ENCODE data around the gene PTPRQ. TPM values are rescaled to one million over a fixed set of nuclear protein-coding genes. Genes with fewer than 3 reads are reported as not detected.
"Not testable (repeated sequence)": the region's sequence is repeated elsewhere in the genome, so short reads cannot be mapped to it uniquely, and the experiment has no call there.

The PTPRQ gene
- 0.13 TPM for total RNA-seq
- long read RNA-seq: 0 reads

GRCh38 chr12:80443974-80444666, at the start of gene PTPRQ:
Gene PTPRQ (plus strand): TSS chr12:80444235. CDS start chr12:80444346, 111 bp downstream.
- intact Hi-C loops (cut with DNase I): no loop called here
- no peak for DNase-seq
- ATAC-seq (ENCODE audit: poor library complexity): no peak

GRCh38 chr12:80400571-80400991, 43.5 kb upstream of the PTPRQ start:
- DNase-seq: peak; percentile 39
- intact Hi-C loops (cut with DNase I): no loop called here
- ATAC-seq (ENCODE audit: poor library complexity): peak; percentile 49

- ATAC-seq (ENCODE audit: poor library complexity): no peak
- intact Hi-C loops (cut with DNase I): no loop called here
Measured at GRCh38 chr12:80401191-80401590, 42.8 kb upstream of the PTPRQ start.

GRCh38 chr12:80404629-80405028, 39.4 kb upstream of the PTPRQ start:
- intact Hi-C loops (cut with DNase I): no loop called here
- ATAC-seq (ENCODE audit: poor library complexity) (no peak), DNase-seq (no peak)

More at GRCh38 chr12:80401191-80401590, 42.8 kb upstream of the PTPRQ start:
- no peak for DNase-seq

GRCh38 chr12:80406253-80406652, 37.8 kb upstream of the PTPRQ start:
- intact Hi-C loops (cut with DNase I): no loop called here
- DNase-seq (no peak), ATAC-seq (ENCODE audit: poor library complexity) (no peak)

GRCh38 chr12:80411787-80412186, 32.2 kb upstream of the PTPRQ start:
- intact Hi-C loops (cut with DNase I): loop anchor here (10.0 kb wide), 1 partner anchor 353 kb away; no protein-coding TSS in a partner anchor
- DNase-seq (no peak), ATAC-seq (ENCODE audit: poor library complexity) (no peak)

- DNase-seq: no peak
- intact Hi-C loops (cut with DNase I): loop anchor here (10.0 kb wide), 1 partner anchor 352 kb away; no protein-coding TSS in a partner anchor
- ATAC-seq (ENCODE audit: poor library complexity): peak; percentile 61
Measured at GRCh38 chr12:80412343-80412953, 31.6 kb upstream of the PTPRQ start.

GRCh38 chr12:80413462-80413861, 30.6 kb upstream of the PTPRQ start:
- intact Hi-C loops (cut with DNase I): loop anchor here (10.0 kb wide), 1 partner anchor 351 kb away; no protein-coding TSS in a partner anchor
- ATAC-seq (ENCODE audit: poor library complexity) (no peak), DNase-seq (no peak)

- intact Hi-C loops (cut with DNase I): loop anchor here (10.0 kb wide), 1 partner anchor 349 kb away; no protein-coding TSS in a partner anchor
- DNase-seq (no peak), ATAC-seq (ENCODE audit: poor library complexity) (no peak)
Measured at GRCh38 chr12:80415466-80415865, 28.6 kb upstream of the PTPRQ start.

- DNase-seq: no peak
- ATAC-seq (ENCODE audit: poor library complexity): no peak
- intact Hi-C loops (cut with DNase I): loop anchor here (10.0 kb wide), 1 partner anchor 345 kb away; no protein-coding TSS in a partner anchor
Measured at GRCh38 chr12:80419644-80420043, 24.4 kb upstream of the PTPRQ start.

GRCh38 chr12:80420075-80420474, 24.0 kb upstream of the PTPRQ start:
- no peak for ATAC-seq (ENCODE audit: poor library complexity)
- DNase-seq: no peak
- intact Hi-C loops (cut with DNase I): no loop called here

- intact Hi-C loops (cut with DNase I): no loop called here
- DNase-seq (no peak), ATAC-seq (ENCODE audit: poor library complexity) (no peak)
Measured at GRCh38 chr12:80422550-80422949, 21.5 kb upstream of the PTPRQ start.

GRCh38 chr12:80432061-80432460, 12.0 kb upstream of the PTPRQ start:
- DNase-seq: no peak
- intact Hi-C loops (cut with DNase I): no loop called here
- ATAC-seq (ENCODE audit: poor library complexity): no peak

- DNase-seq (no peak), ATAC-seq (ENCODE audit: poor library complexity) (no peak)
- intact Hi-C loops (cut with DNase I): no loop called here
Measured at GRCh38 chr12:80441921-80442320, 2.1 kb upstream of the PTPRQ start.

GRCh38 chr12:80442426-80443222, 1.4 kb upstream of the PTPRQ start:
- DNase-seq (no peak), ATAC-seq (ENCODE audit: poor library complexity) (no peak)
- intact Hi-C loops (cut with DNase I): no loop called here

- ATAC-seq (ENCODE audit: poor library complexity) (no peak), DNase-seq (no peak)
- intact Hi-C loops (cut with DNase I): no loop called here
Measured at GRCh38 chr12:80445083-80445793, 1.2 kb downstream of the PTPRQ start.

GRCh38 chr12:80456513-80456912, 12.5 kb downstream of the PTPRQ start:
- no peak for ATAC-seq (ENCODE audit: poor library complexity)
- DNase-seq: no peak

GRCh38 chr12:80460972-80461371, 16.9 kb downstream of the PTPRQ start:
- no peak for ATAC-seq (ENCODE audit: poor library complexity)
- no peak for DNase-seq
- intact Hi-C loops (cut with DNase I): no loop called here

More at GRCh38 chr12:80456513-80456912, 12.5 kb downstream of the PTPRQ start:
- intact Hi-C loops (cut with DNase I): no loop called here

GRCh38 chr12:80461851-80462250, 17.8 kb downstream of the PTPRQ start:
- intact Hi-C loops (cut with DNase I); ATAC-seq (ENCODE audit: poor library complexity); DNase-seq: not testable (repeated sequence)
